Measurements from ENCODE around the gene ATAD5. TPM values are rescaled to one million over a fixed set of nuclear protein-coding genes. Genes with fewer than 3 reads are reported as not detected.

The ATAD5 gene
- total and polyA plus RNA-seq, 2 of the 13 experiments (the other 11 are each of a cell fraction or from before 2014, with no cell fraction given), result 1.8 to 10.7 TPM

DNA sequence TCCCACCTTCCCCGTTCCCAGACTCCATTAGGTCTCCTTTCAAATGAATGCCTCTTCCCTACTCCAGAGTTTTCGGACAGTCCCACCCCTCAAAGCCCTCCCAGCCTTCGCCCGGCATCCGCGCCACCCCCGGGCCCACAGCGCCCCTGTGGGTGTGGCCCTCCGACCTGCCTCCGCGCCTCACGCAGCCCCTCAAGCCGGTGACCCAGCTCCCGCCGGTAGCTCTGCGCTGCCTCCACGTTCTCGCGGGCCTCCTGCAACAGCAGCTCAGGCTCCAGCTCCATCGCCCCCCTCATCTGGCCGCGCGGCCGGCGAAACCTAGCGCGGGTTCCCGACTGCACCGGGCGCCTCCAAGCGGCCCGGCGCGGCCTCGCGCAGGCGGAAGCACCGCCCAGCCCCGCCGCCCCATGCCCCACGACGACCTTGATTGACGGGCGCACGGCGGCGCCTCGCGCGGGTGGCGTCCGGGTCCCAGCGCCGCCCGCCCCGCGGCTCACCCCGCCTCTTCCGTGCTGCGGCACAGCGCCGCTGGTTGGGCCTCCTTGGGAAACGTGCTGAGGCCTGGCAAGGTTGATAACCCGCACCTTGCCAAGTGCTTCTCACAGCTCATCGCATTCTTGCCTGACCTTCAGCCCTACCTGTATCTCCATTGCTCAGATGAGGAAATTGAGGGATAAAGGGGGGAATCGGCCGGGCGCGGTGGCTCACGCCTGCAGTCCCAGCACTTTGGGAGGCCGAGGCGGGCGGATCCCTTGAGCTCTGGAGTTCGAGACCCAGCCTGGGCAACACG, 7.2 kb upstream of the ATAD5 start, which contains the start of gene CRLF3 (continued):
- TF ChIP-seq HBP1 (CRISPR knock-in tag; IDR thresholded peaks at IDR 0.05; ENCODE audit: low read depth) (peak; percentile 58; the same call in 1 of the 2 replicates), ZFP1 (CRISPR knock-in tag; IDR thresholded peaks at IDR 0.05) (peak; percentile 51; the same call in 1 of the 2 replicates), ZNF33A (CRISPR knock-in tag; IDR thresholded peaks at IDR 0.05; ENCODE audit: borderline replicate concordance) (no peak), ZNF335 (CRISPR knock-in tag; IDR thresholded peaks at IDR 0.05) (no peak), SPEN (CRISPR knock-in tag; IDR thresholded peaks at IDR 0.05; ENCODE audit: low read depth) (no peak; the same call in 1 of the 2 replicates), POLR2A (IDR thresholded peaks at IDR 0.05; ENCODE audit: insufficient read depth in 1 of 2, low read depth in 2 of 2, low read length in 2 of 2) (peak; percentile 50 to 86), MBD4 (IDR thresholded peaks at IDR 0.05; ENCODE audit: borderline replicate concordance, low read length) (no peak), TCF12 (IDR thresholded peaks at IDR 0.05) (no peak), TCF12 (CRISPR knock-in tag; IDR thresholded peaks at IDR 0.05) (0 out of 2 replicates have a peak, but pooled peaks have one; percentile 62), ZNF709 (CRISPR knock-in tag; IDR thresholded peaks at IDR 0.05) (peak; percentile 41), SOX5 (CRISPR knock-in tag; IDR thresholded peaks at IDR 0.05; ENCODE audit: borderline replicate concordance) (peak; percentile 27), GTF3A (CRISPR knock-in tag; conservative IDR thresholded peaks at IDR 0.05) (peak; percentile 81; the same call in 1 of the 2 replicates), ZNF850 (CRISPR knock-in tag; conservative IDR thresholded peaks at IDR 0.05) (no peak), SRSF1 (optimal IDR thresholded peaks at IDR 0.05; ENCODE audit: low read depth, low read length) (no peak), ZNF20 (CRISPR knock-in tag; IDR thresholded peaks at IDR 0.05) (no peak), KLF15 (CRISPR knock-in tag; IDR thresholded peaks at IDR 0.05; ENCODE audit: borderline replicate concordance) (no peak)
- TF ChIP-seq, protein P1, sequence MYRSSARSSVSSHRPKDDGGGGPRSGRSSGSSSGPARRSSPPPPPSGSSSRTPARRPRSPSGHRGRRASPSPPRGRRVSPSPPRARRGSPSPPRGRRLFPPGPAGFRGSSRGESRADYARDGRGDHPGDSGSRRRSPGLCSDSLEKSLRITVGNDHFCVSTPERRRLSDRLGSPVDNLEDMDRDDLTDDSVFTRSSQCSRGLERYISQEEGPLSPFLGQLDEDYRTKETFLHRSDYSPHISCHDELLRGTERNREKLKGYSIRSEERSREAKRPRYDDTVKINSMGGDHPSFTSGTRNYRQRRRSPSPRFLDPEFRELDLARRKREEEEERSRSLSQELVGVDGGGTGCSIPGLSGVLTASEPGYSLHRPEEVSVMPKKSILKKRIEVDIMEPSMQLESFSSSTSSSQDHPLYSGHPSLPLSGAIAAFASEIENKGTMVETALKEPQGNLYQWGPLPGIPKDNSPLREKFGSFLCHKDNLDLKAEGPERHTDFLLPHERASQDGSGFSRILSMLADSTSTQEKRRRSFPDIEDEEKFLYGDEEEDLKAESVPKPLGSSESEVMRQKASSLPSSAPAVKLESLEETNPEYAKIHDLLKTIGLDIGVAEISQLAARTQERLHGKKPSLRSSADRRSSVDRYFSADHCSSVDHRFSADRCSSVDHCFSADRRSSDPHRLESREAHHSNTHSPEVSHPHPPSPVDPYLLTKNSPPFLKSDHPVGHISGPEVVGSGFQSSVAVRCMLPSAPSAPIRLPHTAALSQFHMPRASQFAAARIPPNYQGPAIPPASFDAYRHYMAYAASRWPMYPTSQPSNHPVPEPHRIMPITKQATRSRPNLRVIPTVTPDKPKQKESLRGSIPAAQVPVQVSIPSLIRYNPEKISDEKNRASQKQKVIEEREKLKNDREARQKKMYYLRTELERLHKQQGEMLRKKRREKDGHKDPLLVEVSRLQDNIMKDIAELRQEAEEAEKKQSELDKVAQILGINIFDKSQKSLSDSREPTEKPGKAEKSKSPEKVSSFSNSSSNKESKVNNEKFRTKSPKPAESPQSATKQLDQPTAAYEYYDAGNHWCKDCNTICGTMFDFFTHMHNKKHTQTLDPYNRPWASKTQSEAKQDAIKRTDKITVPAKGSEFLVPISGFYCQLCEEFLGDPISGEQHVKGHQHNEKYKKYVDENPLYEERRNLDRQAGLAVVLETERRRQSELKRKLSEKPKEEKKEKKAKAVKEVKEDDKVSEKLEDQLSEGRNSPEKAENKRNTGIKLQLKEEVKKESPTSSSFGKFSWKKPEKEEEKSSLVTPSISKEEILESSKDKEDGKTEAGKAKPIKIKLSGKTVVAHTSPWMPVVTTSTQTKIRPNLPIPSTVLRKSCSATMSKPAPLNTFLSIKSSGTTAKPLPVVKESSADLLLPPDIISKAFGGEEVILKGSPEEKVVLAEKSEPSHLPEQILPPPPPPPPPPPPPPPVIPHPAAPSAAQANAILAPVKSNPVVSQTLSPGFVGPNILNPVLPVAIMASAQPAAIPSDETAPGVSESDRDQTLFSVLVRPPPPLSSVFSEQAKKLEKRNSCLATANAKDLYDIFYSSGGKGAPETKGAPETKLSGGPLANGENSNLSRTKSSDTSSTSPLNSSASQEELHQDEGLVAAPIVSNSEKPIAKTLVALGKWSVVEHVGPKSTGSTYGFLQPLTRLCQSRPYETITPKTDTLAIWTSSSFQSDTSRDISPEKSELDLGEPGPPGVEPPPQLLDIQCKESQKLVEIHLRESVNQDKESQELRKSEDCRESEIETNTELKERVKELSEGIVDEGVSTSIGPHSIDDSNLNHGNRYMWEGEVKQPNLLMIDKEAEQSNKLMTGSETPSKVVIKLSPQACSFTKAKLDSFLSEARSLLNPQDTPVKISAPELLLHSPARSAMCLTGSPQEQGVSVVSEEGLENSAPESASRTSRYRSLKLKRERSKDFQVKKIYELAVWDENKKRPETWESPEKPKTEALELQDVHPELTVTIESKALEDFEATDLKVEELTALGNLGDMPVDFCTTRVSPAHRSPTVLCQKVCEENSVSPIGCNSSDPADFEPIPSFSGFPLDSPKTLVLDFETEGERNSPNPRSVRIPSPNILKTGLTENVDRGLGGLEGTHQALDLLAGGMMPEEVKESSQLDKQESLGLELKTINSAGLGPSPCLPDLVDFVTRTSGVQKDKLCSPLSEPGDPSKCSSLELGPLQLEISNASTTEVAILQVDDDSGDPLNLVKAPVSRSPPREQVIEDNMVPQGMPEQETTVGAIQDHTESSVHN (CRISPR knock-in tag; IDR thresholded peaks at IDR 0.05), result peak; percentile 69; the same call in 1 of the 2 replicates
- TF ChIP-seq, protein P2, sequence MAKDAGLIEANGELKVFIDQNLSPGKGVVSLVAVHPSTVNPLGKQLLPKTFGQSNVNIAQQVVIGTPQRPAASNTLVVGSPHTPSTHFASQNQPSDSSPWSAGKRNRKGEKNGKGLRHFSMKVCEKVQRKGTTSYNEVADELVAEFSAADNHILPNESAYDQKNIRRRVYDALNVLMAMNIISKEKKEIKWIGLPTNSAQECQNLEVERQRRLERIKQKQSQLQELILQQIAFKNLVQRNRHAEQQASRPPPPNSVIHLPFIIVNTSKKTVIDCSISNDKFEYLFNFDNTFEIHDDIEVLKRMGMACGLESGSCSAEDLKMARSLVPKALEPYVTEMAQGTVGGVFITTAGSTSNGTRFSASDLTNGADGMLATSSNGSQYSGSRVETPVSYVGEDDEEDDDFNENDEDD (CRISPR knock-in tag; IDR thresholded peaks at IDR 0.05; ENCODE audit: borderline replicate concordance), result peak; percentile 62

Data from HepG2 (cell line).